Inferior parietal cortex (tissue), 1 donor: Measurements from ENCODE around the gene XRCC4.
A peak's percentile ranks its signal among the peaks of the same experiment; 100 is the strongest.
"Not testable (repeated sequence)": the region's sequence is repeated elsewhere in the genome, so short reads cannot be mapped to it uniquely, and the experiment has no call there.

ENCODE experiments used
- DNase-seq: peaks from one replicate; pipeline ENCODE4 v3.0.0-alpha.2; 2016; ENCODE audit errors: extremely low spot score

Gene XRCC4

DNA sequence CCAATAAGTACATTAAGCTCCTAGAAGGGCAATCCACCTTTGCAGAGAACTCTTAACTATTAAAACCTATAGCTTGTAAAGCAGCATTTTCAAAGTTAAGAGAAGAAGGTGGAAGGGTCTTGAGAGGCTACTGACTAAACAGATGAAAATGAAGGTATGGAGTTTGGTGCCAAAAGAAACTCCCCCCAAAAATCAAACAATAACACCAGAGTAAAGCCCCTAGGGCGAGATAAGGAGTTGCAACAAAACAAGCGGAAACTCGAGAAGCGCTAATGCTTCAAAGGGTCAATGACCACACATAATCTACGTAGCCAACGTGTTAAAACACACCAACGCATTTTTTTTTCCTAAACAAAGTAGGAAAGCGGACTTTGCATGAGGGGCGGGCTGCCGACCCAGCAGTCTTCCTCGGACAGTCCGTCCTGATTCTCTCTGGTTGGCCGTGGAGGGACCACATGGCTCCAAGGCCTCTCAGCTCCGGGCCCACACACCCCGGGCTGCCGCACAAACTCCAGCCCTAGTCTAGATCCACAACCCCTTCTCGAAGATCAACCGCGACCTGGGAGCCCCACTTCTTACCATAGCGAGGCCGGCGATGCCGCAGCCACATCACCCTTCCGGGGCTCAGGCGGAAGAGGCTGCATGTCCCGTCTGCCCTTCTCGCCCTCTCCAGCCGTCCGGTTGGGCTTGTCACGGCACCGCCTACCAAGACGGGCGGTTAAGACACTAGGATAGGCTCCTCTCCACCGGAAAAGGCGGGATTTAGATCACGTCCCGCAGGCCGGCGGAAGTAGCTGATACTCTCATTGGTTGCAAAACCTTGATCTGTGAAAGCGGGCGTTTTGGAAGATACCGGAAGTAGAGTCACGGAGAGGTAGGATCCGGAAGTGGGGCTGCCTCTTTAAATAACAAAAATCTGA is at the start of gene XRCC4, which contains the start of gene TMEM167A:
Gene XRCC4 (plus strand): TSS at position 806 of the 920 bp plus-strand sequence. CDS start 27,373 bp downstream, outside the sequence.
Gene TMEM167A (minus strand): TSS at position 653 of the 920 bp plus-strand sequence. CDS start 71 bp downstream, at position 582.
- DNase-seq = peak; percentile 99

DNA sequence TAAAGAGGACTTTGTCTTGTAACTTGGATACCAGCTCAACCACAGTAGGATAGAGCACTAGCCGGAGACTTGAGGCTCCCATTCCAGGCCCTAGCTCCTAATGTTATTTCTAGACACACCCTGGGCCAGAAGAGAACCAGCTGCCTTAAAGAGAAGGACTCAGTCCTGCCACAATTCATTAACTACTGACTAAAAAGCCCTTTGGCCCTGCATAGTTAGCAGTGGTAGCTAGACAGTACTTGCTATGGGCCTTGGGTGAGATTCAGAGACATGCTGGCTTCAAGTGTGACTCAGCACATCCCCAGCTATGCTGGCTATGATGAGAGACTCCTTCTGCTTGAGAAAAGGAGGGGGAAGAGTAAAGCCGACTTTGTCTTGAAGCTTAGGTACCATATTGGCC is 47.4 kb upstream of the XRCC4 start:
- no peak for DNase-seq

DNA sequence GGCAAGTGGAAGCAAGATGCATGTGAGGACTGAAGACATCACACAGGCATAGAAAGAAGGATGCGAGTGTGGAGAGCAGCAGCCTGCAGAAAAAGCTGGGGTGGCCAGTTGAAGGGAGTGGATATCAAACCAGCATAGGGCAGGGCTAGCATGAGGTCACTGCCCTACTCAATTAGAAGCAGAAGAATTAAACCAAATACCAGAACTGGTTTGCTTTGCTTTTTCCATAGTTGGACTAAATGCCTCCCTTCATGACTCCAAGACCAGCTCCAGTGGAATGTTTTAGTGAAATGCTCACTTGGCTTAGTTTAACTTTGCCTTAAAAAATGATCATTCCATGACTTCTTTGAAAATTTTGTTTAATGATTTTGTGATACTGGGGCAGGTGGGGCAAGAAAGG is 46.0 kb upstream of the XRCC4 start:
- DNase-seq = no peak

GRCh38 chr5:83034036-83034435 is 43.3 kb upstream of the XRCC4 start:
- DNase-seq = no peak

DNA sequence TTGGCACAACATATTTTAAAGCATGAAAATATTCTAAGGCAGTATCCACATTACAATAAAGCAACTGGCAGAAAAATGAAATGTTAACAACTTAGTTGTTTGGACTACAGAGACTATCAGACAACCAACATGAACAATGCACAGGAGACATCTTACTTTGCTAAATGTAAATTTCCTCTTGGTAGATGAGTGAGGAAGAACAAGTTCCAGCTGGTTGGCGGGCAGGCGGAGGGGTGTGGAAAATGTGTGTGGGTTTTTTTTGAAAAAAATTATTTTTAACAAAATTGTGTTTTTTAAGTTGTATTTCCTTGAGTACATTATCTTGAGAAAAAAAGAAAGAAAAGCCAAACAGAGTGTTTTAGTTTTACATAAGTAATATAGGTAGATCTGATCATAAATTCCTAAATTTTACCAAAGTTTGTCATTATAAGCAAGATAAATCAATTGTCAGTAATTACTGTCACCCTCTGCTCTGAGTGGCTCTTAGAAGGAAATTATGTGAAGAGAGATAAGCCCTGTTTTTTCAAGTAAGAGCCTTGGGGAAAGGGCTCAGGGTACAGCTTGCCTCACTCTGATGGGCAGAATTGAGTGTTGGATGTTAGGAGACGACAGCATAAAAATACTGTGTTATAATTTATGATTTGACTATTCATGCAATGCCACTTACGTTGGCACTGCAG is 42.7 kb upstream of the XRCC4 start:
- DNase-seq = peak; percentile 39

GRCh38 chr5:83035373-83036100 is 41.8 kb upstream of the XRCC4 start:
- DNase-seq = peak; percentile 94

- no peak for DNase-seq
Measured at GRCh38 chr5:83036991-83037575, 40.3 kb upstream of the XRCC4 start.

DNA sequence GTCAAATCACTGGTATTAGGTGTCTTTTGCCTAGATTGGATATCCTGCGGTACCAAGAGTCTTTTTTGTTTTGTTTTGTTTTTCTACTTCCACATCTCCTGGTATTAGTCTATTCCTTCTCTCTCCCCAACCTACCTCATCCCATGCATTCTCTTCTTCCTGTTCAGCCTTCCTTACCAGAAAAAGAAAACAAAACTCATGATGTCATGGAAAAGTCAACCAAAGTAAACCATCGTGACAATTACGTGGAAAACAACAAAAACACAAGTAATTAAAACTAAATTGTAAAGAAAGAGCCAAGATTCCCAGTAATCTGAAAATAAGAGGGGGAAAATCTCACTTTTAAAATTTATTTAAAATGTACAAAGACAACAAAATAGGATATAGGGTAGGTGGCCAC is 38.4 kb upstream of the XRCC4 start:
- no peak for DNase-seq

GRCh38 chr5:83042507-83042906 is 34.8 kb upstream of the XRCC4 start:
- no peak for DNase-seq

- no peak for DNase-seq
Measured at GRCh38 chr5:83044926-83045325, 32.4 kb upstream of the XRCC4 start.

- no peak for DNase-seq
Measured at GRCh38 chr5:83048277-83048676, 29.1 kb upstream of the XRCC4 start.

GRCh38 chr5:83048811-83049210 is 28.5 kb upstream of the XRCC4 start:
- no peak for DNase-seq

GRCh38 chr5:83049370-83049885 is 27.9 kb upstream of the XRCC4 start:
- no peak for DNase-seq

- DNase-seq = no peak
Measured at GRCh38 chr5:83050723-83051340, 26.5 kb upstream of the XRCC4 start.

GRCh38 chr5:83055166-83055565 is 22.2 kb upstream of the XRCC4 start:
- no peak for DNase-seq

DNA sequence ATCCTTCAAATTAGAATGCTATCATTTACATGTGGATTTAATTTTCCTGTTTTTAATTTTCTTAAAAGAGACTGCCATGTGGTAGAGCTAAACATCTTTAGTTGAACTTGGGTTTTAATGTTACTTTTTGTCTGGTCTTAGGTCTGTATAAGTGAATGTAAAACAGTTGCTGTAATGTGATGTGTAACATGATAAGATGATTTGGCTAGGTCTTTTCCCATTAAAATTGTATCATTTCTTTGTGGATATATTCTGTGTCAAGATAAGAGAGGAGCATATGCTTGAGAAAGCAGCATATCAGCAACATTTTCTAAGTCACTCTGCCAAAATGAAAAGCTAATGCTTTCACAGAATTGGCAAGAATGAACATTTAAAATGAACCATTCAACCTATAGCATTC is 18.6 kb upstream of the XRCC4 start:
- no peak for DNase-seq

DNA sequence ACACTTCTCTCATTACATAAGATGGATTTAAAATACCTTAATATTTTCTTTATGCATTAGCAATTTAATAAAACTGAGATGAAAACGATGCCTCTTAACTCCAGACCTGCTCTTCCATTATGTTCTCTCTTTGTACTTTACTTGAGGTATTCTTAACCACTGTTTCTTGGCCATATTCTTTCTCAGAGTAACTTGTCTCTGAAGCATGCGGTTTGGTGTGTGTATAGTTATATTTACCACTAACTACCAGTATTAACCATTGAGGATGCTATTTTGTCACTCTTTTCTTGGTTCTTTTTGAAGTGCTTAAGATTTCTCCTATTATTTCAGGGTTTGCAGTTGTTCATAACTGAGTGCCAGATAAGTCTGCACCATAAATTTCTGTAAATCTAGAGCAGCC is 18.0 kb upstream of the XRCC4 start:
- no peak for DNase-seq

- no peak for DNase-seq
Measured at GRCh38 chr5:83066548-83067110, 10.7 kb upstream of the XRCC4 start.

DNA sequence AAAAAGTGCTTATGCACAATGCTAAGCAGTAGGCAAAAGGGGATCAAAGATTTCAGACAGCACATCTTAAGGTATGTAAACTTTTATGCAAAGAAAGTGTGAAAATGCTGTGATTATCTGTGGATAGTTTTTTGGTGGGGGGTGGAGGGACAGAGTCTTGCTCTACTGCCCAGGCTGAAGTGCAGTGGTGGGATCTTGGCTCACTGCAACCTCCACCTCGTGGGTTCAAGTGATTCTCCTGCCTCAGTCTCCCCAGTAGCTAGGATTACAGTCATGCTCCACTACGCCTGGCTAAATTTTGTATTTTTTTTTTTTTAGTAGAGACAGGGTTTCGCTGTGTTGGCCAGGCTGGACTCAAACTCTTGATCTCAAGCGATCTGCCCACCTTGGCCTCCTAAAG is 10.0 kb upstream of the XRCC4 start:
- not testable (repeated sequence) for DNase-seq

DNA sequence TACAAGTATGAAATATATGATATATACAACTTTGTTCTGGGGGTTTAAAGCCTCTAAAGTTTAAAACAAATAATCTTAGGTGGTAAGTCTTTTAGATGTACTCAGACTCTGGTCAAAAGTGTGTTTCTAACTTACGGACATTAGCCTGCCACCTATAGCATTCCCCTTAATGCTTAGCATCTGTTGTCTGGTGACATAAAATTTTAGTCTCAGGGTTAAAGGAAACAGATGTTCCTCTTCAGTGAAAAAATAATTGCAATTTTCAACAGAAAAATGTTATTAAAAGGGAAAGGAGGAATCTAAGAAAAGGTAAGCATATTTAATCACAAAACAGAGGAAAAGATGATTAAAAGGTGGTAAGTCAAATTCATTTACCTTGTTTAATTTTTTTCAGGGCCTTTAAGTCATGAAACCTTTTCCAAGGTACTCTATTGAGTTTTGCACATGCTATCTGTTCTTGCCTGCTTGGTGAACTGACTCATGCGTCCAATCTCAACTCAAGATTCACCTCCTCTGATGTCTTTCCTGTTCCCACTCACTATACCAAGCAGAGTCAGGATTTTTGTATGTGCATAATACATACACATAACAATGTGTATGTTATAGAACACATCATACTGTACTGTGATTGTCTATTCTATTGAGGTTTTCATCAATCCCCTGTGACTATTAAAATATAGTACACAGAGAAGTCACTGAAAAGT is 8.1 kb upstream of the XRCC4 start:
- no peak for DNase-seq
